IPS-15b (cell line): Measurements from ENCODE around the gene OR2T6.
"Not testable (repeated sequence)": the region's sequence is repeated elsewhere in the genome, so short reads cannot be mapped to it uniquely, and the experiment has no call there.

ENCODE experiments used
- H3K27me3 ChIP-seq: one replicate; pipeline ENCODE4 v1.6.1; 2013; ENCODE audit warnings: low read length; ENCODE audit not compliant: control insufficient read depth, insufficient read depth
- H3K36me3 ChIP-seq: one replicate; pipeline ENCODE4 v1.6.1; 2013; ENCODE audit warnings: low read length; ENCODE audit not compliant: control insufficient read depth, insufficient read depth
- H3K4me1 ChIP-seq: one replicate; pipeline ENCODE4 v1.6.1; 2013; ENCODE audit warnings: mild to moderate bottlenecking, low read length; ENCODE audit not compliant: control insufficient read depth, insufficient read depth
- H3K4me3 ChIP-seq: one replicate; pipeline ENCODE4 v1.5.1; 2013; ENCODE audit warnings: low read depth, low read length
- H3K9ac ChIP-seq: one replicate; pipeline ENCODE4 v1.6.1; 2013; ENCODE audit warnings: low read depth, mild to moderate bottlenecking, low read length
- H3K9me3 ChIP-seq: one replicate; pipeline ENCODE4 v1.6.1; 2013; ENCODE audit warnings: mild to moderate bottlenecking, low read length; ENCODE audit not compliant: control insufficient read depth, insufficient read depth

Gene OR2T6

DNA sequence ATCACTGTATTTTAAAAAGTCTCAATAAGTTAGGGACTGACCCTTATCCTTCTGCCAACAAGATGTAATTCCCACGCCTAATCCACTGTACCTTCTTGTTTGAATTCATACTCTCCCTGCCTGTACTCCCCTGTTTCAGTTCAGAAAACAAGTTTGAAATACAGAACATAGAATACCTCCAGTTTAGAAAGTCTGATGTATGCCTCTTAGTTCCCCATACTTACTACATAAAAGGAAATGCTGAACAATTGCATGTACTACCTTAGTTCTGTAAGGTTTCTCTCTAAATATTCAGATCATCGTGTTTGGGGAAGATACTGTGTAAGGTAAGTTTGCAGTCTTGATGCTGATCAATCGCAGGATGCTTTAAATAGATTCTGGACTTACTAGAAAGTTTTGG lies 60.8 kb downstream of the OR2T6 start:
- not testable (repeated sequence) for H3K36me3 ChIP-seq, H3K9ac ChIP-seq, H3K9me3 ChIP-seq, H3K4me1 ChIP-seq, H3K4me3 ChIP-seq, H3K27me3 ChIP-seq

DNA sequence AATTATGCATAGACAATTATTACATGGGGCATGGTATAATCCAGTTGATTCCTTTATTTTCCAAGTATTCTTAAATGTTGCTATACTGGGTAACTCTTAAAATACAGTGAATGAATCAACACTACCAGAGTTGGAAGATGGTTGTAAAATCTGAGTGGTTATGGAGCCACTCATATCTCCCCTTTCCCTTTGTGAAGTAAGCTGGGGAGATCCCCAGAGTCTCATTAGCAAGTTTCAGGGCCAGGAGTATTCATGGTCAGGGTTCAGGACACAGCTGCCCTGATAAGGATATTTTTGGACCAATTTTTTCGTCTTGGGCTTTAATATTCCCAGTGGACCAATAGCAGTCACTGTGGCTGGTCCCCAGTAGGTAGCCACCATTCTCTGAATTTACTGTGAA lies 63.1 kb downstream of the OR2T6 start:
- not testable (repeated sequence) for H3K4me1 ChIP-seq, H3K9me3 ChIP-seq, H3K4me3 ChIP-seq, H3K27me3 ChIP-seq, H3K36me3 ChIP-seq, H3K9ac ChIP-seq

DNA sequence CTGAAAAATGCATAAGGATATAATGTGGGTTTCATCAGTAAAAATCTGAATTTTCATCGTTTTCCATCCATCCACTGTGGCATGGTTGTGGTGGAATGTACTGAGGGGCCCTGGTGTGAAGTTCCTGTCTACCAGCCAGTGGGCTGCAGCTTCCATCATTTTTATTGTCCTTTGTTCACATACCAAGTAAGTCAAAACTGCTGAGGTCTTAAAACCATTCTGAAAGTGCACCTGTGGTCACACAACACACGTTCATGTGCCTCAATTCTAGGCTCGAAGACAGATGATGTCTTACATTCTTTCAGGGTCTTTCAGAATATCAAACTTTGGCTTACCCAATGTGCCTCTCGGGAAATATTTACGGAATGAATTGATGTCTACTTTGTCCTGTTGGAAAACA lies 63.7 kb downstream of the OR2T6 start:
- not testable (repeated sequence) for H3K9me3 ChIP-seq, H3K27me3 ChIP-seq, H3K4me1 ChIP-seq, H3K9ac ChIP-seq, H3K4me3 ChIP-seq, H3K36me3 ChIP-seq
